CD14-positive monocyte (primary cell): ENCODE results near the gene SPTSSA. TPM values are rescaled to one million over a fixed set of nuclear protein-coding genes. Genes with fewer than 3 reads are reported as not detected.

Experiments used
- DNase-seq, 3 donors: peaks; one replicate each; pipeline ENCODE4 v3.0.0-alpha.2; 2011 to 2022
- H2AFZ ChIP-seq: 2 replicates; pipeline ENCODE4 v1.6.0; 2012; ENCODE audit warnings: mild to moderate bottlenecking, low read depth, low read length, inconsistent platforms; ENCODE audit not compliant: insufficient read depth, poor library complexity, severe bottlenecking
- H3K27ac ChIP-seq, 2 donors: 1 replicate in 1 of 2; 2 replicates in 1 of 2; pipeline ENCODE4 v1.5.1; 2012 to 2013; ENCODE audit warnings: low read length in 2 of 2, control low read depth in 1 of 2, inconsistent platforms in 1 of 2, low read depth in 1 of 2, mild to moderate bottlenecking in 1 of 2
- H3K27me3 ChIP-seq, 2 donors: one replicate each; pipeline versions ENCODE4 v1.6.0 to v1.6.1; 2011 to 2013; ENCODE audit warnings: low read length in 2 of 2; ENCODE audit not compliant: control insufficient read depth in 2 of 2, insufficient read depth in 2 of 2
- H3K36me3 ChIP-seq, 2 donors: replicated peaks in 1 of 2; 1 replicate in 1 of 2; 2 replicates in 1 of 2; pipeline versions ENCODE4 v1.5.1 to v1.6.1; 2012 to 2013; ENCODE audit warnings: low read length in 2 of 2, control low read depth in 1 of 2, inconsistent platforms in 1 of 2, mild to moderate bottlenecking in 1 of 2; ENCODE audit not compliant: insufficient read depth in 2 of 2, control insufficient read depth in 1 of 2
- H3K4me1 ChIP-seq, 2 donors: 1 replicate in 1 of 2; 2 replicates in 1 of 2; pipeline versions ENCODE4 v1.5.1 to v1.6.1; 2012 to 2013; ENCODE audit warnings: low read length in 2 of 2, control low read depth in 1 of 2, inconsistent platforms in 1 of 2, mild to moderate bottlenecking in 1 of 2, moderate library complexity in 1 of 2; ENCODE audit not compliant: insufficient read depth in 2 of 2, control insufficient read depth in 1 of 2
- H3K4me2 ChIP-seq: replicated peaks from 2 replicates; pipeline ENCODE3; 2012; ENCODE audit warnings: low read length, moderate library complexity, mild to moderate bottlenecking; ENCODE audit not compliant: poor library complexity, severe bottlenecking; ENCODE audit errors: extremely low read depth
- H3K4me3 ChIP-seq, 3 experiments: fragments of 200-600 bp in 1 of 3; sonication (generic) in 1 of 3; replicated peaks in 1 of 3; 1 replicate in 2 of 3; 2 replicates in 1 of 3; pipeline ENCODE4 v1.5.1; 2011 to 2013; ENCODE audit warnings: low read length in 3 of 3, mild to moderate bottlenecking in 3 of 3, control low read depth in 2 of 3, low read depth in 2 of 3, inconsistent platforms in 1 of 3, moderate library complexity in 1 of 3
- H3K79me2 ChIP-seq: 2 replicates; pipeline ENCODE4 v1.6.0; 2012; ENCODE audit warnings: mild to moderate bottlenecking, control low read depth, inconsistent platforms, low read length, moderate library complexity; ENCODE audit not compliant: insufficient read depth
- H3K9ac ChIP-seq: 2 replicates; pipeline ENCODE4 v1.6.0; 2017; ENCODE audit warnings: low read length, mild to moderate bottlenecking; ENCODE audit not compliant: insufficient read depth, poor library complexity, severe bottlenecking
- H3K9me3 ChIP-seq, 2 donors: replicated peaks in 1 of 2; 1 replicate in 1 of 2; 2 replicates in 1 of 2; pipeline versions ENCODE4 v1.5.1 to v1.6.1; 2012 to 2013; ENCODE audit warnings: low read length in 2 of 2, control low read depth in 1 of 2; ENCODE audit not compliant: control insufficient read depth in 1 of 2, insufficient read depth in 1 of 2
- H4K20me1 ChIP-seq: 2 replicates; pipeline ENCODE4 v1.6.0; 2012; ENCODE audit warnings: mild to moderate bottlenecking, low read length, control low read depth, moderate library complexity; ENCODE audit not compliant: insufficient read depth
- H3K27ac Mint-ChIP-seq, 7 donors: one replicate each; pipeline ENCODE4 v1.8.0; 2020; ENCODE audit warnings: mild to moderate bottlenecking in 7 of 7, mixed read lengths in 7 of 7, moderate library complexity in 6 of 7, inconsistent platforms in 2 of 7
- H3K27me3 Mint-ChIP-seq, 3 donors: one replicate each; pipeline ENCODE4 v1.8.0; 2021 to 2022; ENCODE audit warnings: low read depth in 3 of 3, mild to moderate bottlenecking in 3 of 3, mixed read lengths in 3 of 3, moderate library complexity in 3 of 3, inconsistent platforms in 1 of 3
- H3K36me3 Mint-ChIP-seq, 2 donors: one replicate each; pipeline ENCODE4 v1.8.0; 2020; ENCODE audit warnings: mixed read lengths in 2 of 2, inconsistent platforms in 1 of 2, mild to moderate bottlenecking in 1 of 2
- H3K4me1 Mint-ChIP-seq: one replicate; pipeline ENCODE4 v1.8.0; 2020; ENCODE audit warnings: mild to moderate bottlenecking, mixed read lengths
- H3K4me3 Mint-ChIP-seq, 2 donors: one replicate each; pipeline ENCODE4 v1.8.0; 2020; ENCODE audit warnings: mild to moderate bottlenecking in 2 of 2, mixed read lengths in 2 of 2, moderate library complexity in 1 of 2
- H3K9me3 Mint-ChIP-seq, 7 donors: one replicate each; pipeline ENCODE4 v1.8.0; 2020 to 2022; ENCODE audit warnings: mixed read lengths in 7 of 7, mild to moderate bottlenecking in 6 of 7, moderate library complexity in 6 of 7, inconsistent platforms in 2 of 7
- WGBS: methylation state at CpG from one replicate; pipeline ENCODE4 v1.1.5; 2013; ENCODE audit warnings: missing lambda C conversion rate; ENCODE audit not compliant: insufficient coverage; 5-methylcytosine and 5-hydroxymethylcytosine counted together
- intact Hi-C, 2 donors: fragments of 100-400 bp; cut with micrococcal nuclease; formaldehyde crosslinking; loops; one replicate each; pipeline versions ENCODE4 v1.15.0 to v1.15.1; 2023
- polyA plus RNA-seq, 3 donors: library from polyadenylated mRNA; depleted of rRNA in 1 of 3; unstranded in 2 of 3; stranded (reverse) in 1 of 3; fragments of 300-500 nt in 2 of 3; fragments of >200 nt in 1 of 3; fragmentation: Illumina TruSeq in 2 of 3; gene quantifications; 1 replicate in 2 of 3; 2 replicates in 1 of 3; pipeline ENCODE4 v1.2.3, GENCODE V29; 2012 to 2021
- TF ChIP-seq, protein P1 (sequence below): fragments of 200-600 bp; IDR thresholded peaks from one replicate; pipeline ENCODE4 v1.8.0; 2022; ENCODE audit warnings: antibody characterized with exemption, mild to moderate bottlenecking

SPTSSA gene
- polyA plus RNA-seq, 3 donors, result 14.2 to 85.7 (median 70.6) TPM

DNA sequence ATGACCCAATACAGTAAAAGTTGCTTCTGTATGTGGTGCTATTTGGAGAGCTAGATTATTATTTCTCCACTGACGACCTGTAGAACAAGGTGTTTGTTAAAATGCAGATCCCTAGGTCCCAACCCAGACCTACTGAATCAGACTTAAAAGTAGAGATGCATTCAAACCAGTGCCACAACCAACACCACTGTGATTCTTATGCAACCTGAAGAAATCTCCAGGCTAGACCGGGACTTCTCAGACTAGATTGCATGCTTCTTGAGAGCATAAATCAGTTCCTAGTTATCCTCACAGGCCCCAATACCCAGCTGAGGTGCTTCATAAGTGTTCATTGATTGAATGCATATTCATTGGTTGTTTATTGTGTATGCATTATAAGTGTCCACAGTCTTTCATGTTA, 78.2 kb downstream of the SPTSSA start:
- Histone ChIP-seq H3K4me1 (no peaks in the 10 kb centered on the region), H3K27me3 (no peaks in the 10 kb centered on the region), H3K4me2 (no peak overlapping the region), H3K79me2 (no peaks in the 10 kb centered on the region), H2AFZ (no peak overlapping the region), H3K4me3 (no peak overlapping the region), H4K20me1 (no peaks in the 10 kb centered on the region), H3K27ac (no peak overlapping the region), H3K9me3 (no peaks in the 10 kb centered on the region), H3K9ac (no peak overlapping the region), H3K36me3 (no peaks in the 10 kb centered on the region)
- TF ChIP-seq, protein P1, sequence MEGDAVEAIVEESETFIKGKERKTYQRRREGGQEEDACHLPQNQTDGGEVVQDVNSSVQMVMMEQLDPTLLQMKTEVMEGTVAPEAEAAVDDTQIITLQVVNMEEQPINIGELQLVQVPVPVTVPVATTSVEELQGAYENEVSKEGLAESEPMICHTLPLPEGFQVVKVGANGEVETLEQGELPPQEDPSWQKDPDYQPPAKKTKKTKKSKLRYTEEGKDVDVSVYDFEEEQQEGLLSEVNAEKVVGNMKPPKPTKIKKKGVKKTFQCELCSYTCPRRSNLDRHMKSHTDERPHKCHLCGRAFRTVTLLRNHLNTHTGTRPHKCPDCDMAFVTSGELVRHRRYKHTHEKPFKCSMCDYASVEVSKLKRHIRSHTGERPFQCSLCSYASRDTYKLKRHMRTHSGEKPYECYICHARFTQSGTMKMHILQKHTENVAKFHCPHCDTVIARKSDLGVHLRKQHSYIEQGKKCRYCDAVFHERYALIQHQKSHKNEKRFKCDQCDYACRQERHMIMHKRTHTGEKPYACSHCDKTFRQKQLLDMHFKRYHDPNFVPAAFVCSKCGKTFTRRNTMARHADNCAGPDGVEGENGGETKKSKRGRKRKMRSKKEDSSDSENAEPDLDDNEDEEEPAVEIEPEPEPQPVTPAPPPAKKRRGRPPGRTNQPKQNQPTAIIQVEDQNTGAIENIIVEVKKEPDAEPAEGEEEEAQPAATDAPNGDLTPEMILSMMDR, result no peak
- no peak overlapping the region for H3K27ac Mint-ChIP-seq
- H3K27me3 Mint-ChIP-seq, result peaks cover 0 to 2% (median 0%) of the 10 kb centered on the region in 3 donors
- H3K4me1 Mint-ChIP-seq, result no peaks in the 10 kb centered on the region
- H3K9me3 Mint-ChIP-seq, result peaks cover 0 to 8% (median 0%) of the 10 kb centered on the region in 7 donors
- intact Hi-C loops, result no loop called here
- DNase-seq, result no peak
- WGBS, result no CpG with 5 or more reads among the region's 2 CpGs
- no peaks in the 10 kb centered on the region for H3K36me3 Mint-ChIP-seq
- H3K4me3 Mint-ChIP-seq, result no peak overlapping the region

Other genes with a start within 250 kb of the SPTSSA start
- gene EAPP, start 77.5 kb upstream of the SPTSSA start, polyA plus RNA-seq, result 10 to 100 TPM; 20.7 to 76.2 (median 70.2) TPM
- 100 to 1,000 TPM in 2 of 3 donors, 10 to 100 TPM in 1; 46.7 to 115 (median 114) TPM for gene SNX6, start 167.9 kb upstream of the SPTSSA start, polyA plus RNA-seq